GM19240 (cell line): ENCODE data around the gene BIN1.

Experiments used
- DNase-seq: peaks from one replicate; pipeline ENCODE4 v3.0.0; 2011; ENCODE audit warnings: low spot score; ENCODE audit not compliant: insufficient read length

BIN1 gene

DNA sequence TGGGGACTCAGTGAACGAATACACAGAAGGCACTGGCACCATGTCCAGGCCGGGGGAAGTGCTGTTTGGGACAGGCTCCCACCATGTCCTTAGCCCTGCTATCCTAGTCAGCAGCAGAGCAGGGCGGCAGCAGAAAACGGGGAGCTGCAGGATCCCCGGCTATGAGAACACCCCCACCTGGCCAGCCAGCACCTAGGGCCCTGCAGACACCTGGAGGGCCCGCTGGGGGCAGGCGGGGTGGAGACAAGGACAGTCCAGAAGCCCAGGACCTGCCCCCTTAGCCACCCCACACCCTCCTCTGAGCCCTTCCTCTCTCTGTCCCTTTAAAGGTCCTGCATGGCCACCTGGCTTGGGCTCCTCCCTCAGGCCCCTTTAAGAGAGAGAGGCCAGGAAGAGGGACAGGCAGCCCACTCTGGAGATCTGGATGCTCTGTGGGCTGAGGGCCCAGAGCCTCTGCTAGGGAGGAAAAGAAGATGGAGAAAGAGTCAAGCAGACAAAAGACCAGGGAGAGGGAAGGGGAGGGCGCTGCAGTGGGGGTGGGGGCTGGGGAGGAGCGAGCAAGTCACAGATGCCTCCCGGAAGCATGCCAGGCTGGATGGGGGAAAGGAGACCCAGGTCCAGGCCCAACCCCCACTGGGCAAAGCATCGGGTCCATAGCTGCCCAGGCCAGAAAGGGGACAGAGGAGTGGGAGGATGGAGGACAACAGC lies 48.6 kb downstream of the BIN1 start:
- no peak for DNase-seq

DNA sequence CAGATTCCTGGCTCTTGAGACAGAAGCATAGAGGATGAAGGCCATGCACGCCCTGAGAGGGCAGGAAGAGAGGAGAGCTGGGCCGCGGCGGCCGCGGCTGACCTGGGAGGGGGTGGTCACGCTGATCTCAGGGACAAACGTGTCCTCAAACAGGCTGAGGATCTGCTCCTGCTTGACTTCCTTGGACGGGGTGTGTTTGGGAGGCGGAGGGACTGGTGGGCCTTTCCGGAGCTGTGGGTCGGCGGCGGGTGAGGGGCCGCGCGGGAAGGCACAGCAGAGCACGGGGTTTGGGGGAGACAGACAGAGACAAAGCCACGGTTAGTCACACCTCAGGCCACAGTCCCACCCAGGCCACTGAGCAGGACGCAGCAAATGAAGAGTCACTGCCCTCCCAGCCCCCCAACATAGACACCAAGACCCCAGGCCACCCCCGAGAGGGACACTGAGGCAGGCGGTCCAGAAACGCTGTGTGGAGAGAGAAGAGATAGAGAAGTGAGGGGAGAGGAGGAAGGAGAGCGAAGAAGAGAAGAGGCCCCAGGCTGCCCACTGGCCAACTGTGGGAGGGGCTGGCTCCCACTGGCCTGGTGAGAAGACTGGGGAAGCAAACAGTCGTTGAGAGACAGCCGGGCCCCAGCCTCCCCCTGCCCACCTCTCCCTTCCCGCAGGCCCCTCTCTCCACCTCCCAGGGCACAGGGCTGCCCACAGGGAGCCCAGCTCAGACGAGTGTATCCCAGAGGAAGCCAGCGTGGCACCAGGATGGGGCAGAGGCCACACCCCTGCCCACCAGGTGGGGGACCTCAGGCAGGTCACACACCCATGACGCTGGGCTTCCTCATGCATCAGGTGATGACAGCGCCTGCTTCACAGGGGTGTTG lies 49.3 kb downstream of the BIN1 start:
- no peak for DNase-seq

DNA sequence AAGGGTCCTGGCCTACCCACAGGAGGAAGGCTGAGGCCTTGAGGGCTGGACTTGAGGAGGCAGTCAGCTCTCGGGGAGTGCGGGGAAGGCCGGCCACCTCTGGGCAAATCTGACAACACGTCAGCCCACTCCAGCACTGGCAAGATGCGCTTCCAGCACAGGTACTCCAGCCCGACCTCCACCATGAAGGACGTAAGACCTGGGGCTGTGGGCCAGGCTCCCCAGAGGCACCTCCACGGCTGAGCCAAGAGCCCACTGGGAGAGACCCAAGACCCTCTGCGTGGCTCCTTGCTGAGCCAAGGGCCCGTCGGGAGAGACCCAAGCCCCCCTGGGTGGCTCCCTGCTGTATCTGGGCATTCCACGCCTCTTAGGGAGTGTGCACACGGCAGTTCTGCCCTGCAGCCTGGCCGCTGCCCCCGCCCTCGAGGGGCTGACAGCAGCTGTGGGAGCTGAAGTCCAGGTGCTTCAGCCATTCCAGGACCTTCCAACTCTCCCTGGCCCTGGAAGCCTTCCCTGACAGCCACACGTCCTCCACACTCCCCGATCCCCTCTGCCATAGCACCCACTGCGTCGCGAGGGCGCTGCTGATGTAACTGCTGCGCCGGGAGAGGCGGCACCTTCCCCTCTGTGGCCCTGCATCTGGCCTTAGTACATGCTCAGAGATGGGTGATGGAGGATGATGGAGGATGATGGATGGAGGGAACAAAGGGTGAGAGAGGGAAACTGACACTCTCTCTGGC lies 50.2 kb downstream of the BIN1 start:
- DNase-seq, result no peak

DNA sequence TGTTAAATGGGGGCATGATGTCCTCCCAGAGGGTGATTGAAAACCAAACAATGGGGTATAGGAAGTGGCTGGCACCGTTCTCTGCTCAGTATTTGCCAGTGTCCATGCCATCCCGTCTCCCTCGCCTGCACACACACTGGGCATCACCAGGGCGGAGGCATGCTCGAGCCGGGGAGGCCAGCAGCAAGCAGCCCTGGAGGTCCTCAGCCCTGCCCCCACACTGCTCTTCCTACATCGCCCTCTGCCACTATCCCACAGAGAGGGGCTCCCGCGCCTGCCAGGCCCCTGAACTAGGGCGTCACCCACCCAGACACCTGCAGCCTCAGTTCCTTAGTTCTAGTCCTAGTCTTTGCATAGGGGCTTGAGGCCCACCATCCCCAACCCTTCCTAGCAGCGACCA lies 50.9 kb downstream of the BIN1 start:
- DNase-seq, result no peak

DNA sequence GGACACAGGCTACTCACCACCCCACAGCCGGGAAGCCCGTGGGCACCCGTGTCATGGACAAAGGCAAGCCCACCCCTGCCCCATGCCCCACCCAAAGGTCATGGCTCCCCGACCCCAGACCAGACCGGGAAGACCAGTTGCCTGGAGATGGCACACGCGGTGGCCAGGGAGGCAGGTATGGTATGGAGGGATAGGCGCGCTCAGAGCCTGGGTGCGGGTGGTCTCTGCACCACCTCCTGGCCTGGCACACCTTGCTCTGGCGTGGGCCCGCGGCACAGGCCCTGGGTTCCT lies 51.2 kb downstream of the BIN1 start:
- DNase-seq, result no peak

DNA sequence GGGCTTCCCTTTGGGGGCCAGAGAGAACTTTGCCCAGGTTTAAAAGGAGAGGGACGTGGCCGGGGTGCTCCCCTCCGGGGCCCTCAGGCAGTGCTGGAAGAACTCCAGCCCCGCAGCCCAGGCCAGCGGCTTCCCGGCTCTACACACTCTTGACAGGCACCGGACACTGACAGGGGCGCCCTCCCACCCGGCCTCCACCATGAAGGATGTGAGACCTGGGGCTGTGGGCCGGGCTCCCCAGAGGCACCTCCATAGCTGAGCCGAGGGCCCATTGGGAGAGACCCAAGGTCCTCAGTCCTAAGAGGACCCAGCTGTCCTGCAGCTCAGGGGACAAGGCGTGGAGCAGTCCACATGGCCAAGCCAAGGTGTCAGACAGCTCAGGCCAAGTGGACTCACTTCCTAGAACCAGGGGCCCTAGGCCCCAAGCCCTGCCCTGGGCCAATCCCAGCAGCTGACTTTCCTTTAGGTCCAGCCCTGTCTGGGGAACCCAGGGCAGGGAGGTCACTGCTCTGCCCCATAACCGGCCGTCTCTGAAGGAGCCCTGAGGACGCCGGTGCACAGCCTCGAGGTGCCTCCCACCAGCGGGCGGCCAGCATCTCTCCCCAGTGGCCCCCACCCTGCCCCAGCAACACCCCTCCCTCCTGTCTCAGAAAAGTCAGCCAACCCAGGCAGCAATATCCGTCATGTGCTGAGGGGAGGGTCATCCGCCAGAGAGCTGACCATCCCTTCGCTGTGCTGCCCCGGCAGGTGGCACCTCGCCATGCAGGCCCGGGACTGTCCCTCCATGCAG lies 51.8 kb downstream of the BIN1 start:
- DNase-seq, result no peak

DNA sequence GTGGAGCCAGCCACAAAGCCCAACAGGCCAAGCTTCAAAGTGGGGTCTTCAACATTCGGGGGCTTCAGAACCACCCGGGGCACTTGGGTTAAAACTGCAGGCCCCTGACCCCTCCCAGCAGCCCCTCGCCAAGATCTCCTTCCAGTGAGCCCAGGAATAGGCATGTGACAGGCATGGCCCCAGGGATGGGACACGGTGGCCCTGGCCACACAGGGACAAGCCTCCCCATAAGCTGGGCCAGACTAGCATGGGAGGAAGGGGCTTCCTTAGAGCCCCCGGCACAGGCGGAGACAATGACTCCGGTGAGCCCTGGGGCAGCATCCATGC lies 52.4 kb downstream of the BIN1 start:
- DNase-seq, result no peak

DNA sequence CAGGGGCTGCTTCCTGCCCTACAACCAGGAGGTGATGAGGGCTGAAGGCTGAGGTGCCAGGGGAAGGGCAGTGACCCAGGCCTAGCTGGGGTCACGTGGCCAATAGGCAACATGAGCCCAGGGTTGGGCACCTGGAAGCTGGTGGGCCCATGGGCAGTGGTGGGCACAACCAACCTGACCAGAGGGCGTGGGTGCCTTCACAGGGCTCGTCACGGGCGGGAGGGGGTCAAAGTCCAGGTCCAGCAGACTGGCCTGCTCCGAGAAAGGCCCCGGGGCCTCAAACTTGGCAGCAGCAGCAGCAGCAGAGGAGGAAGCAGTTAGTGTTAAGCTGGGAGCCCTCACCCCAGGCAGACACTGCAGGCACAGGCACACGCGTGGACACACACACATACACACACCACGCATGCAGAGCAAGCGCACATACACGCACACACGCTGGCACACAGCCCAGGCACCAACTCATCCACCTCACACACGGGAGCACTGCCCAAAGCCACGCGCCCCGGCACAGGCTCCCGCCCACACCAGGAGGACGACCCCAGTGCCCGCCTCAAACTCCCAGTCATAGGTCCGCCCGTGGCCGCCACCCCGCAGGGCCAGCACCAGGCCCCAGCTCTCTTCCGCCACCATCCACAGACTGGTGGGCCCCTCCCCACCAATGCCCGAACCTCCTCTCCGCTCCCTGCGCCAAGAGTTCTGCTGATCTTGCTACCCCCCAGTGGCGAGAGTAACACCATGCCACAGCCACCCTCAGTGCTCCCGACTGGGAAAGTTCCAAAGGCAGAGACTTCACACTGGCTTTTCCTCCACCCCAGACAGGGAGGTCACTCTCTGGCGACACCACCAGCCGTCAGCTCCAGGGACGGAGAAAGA lies 53.0 kb downstream of the BIN1 start:
- DNase-seq, result no peak

DNA sequence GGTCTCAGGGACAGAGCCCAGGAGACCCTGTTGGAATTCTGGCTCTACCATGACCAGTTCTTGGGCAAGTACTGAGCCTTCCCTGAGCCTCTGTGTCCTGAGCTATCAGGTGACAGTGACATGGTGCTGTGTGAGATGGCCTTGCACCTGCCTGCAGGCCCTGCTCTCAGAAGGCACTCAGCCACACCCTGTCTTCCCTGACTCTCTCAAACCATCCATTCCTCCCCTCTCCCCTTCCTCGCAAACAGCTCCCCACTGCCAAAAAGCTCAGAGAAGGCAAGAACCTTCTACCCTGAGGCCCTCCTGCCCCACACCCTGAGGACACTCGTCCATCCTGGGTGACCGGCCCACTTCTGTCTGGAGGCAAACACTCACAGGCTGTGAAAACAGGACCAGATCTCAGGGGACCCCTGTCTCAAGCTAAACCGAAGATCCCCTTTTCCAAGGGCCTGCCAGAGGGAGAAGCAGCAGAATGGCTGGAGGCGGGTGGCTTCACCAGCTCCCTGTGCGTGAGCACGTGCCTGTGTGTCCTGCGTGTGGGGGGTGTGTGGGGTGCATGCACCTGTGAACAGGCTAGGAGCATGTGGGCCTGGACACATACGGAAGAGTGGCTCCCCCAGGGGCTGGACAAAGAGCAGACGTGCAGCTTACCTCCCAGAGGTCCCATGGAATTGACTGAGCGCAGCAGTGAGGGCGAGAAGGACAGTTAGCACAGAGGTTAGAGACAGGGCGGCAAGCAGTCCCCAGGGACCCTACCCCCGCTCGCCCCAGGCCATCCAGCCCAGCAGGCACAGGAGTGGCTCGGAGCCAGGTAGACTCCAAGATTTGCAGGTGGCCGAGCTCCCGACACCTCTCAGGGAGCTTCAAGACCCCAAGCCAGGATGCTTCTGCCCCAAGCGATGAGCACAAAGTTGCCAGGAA lies 53.9 kb downstream of the BIN1 start:
- DNase-seq, result no peak

DNA sequence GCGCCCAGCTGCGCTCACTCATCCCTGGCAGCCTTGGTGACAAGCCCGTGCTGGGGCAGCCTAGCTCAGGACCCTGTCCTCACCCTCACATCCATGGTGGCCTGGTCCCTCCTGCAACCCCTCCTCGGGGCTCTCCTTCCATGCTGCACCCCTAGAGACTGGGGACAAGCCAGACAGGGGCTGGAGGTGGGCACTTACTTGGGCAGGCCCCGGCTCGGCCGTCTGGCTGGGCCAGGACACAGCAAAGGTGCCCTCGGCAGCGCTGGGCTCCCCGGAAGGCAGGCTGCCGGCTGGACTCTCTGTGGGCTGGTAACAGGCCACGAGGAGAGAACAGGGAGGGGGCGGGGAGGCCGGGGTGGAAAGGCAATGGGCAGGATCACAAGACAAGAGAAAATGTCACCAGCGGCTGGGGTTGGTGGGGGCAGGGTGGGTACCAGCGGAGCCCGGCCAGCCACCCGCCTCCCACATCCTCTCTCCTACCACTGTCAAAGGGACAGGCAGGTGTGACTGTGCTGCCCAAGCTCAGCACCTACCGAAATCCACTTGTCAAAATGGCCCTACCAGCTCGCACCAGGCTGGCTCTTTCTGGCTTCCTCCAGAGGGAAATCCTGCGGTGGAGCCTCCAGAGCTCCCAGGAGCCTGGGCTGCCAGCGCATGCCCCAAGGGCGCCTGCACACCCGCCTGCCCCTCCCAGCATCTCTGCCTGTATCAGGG lies 54.7 kb downstream of the BIN1 start:
- no peak for DNase-seq

DNA sequence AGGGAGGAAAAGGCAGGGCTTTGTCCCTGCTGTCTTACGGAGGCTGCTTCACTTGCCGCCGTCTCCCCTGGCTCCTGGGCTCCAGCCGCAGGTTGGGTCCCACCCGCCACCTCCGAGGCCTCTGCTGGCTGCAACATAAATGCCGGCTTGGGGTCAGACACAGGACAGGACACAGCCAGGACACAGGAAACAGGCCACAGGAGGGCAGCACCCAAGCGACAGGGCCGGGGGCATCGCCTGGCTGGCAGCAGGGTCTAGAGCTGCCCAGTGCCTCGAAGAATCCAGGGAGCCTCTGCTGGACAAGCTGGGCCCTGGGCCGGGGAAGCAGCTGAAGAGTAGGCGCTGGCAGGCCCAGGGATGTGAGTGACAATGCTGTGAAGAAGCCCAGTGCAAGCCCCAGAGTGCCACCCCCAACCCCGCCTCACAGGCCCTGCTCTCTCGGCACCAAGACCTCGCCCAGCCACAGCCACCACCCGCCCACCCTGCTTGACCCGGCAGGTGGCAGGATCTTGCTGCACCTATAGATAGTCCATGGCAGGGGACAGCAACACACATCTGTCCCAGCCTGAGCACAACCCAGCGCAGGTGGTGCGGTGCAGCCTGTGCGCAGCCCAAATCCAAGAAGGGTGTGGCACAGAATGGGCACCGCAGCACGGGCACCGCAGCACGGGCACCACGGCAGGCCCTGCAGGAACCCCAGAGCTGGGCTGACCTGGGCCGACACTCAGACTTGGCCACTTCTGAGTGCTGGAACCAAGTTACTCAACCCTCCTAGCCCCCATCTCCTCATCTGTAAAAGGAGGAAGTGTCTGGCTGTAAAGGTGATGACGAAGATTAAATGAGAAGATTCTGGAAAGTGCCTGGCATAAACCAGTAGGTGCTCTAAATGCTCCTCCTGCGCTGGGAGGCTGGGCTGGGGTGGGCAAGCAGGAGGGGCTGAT lies 55.6 kb downstream of the BIN1 start:
- no peak for DNase-seq

DNA sequence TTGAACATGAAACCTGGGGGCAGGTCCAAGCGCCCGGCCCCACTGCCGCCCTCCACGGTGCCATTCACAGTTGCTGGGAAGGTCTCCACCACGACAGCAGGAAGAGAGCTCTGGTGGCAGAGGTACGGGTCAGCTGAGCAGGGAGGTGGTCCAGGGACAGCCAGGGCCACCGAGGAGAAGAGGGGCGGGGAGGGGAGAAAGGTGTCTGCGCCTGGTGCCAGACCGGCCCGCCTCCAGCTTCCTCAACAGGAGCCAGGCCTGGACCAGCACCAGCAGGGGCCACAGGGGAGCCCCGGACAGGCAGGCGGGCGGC lies 56.2 kb downstream of the BIN1 start:
- DNase-seq, result no peak

DNA sequence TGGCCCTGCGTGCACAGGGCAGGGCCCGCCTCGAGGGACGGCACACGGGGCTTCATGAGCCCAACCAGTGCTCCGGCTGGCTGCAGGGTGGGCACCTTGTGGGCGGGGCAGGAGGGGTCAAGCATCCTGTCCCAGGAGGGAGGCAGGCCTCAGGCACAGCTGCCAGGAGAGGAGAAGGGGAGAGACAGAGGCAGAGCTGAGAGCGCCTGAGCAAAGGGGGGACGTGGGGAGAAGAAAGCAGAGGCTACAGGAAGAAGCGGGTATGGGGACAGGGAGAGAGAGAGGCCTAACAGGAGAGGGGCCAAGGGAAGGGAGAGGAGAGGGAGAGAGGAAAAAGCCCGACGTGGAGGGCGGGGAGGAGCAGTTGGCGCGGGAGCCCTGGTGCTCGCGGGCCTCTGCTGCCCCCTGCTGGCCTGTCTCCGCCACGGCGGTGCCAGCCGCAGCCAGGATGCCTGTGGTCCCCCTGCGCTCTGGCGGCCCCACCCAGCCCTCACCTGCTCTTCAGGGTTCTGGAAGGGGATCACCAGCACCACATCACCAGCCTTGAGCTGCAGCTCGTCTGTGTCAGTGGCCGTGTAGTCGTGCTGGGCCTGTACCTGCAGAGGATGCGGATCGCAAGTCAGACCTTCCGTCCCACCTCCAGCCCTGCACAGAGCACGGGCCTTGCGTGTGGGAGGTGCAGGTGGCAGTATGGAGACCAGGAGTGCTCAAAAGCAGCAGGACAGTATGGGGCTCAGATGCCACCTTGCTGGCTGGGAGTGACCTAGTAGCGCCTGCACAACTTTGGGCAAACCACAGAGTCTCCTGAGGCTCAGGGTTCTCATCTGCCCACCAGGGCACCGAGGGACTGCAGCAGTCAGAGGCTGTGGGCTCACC lies 56.8 kb downstream of the BIN1 start:
- DNase-seq, result peak; percentile 80

DNA sequence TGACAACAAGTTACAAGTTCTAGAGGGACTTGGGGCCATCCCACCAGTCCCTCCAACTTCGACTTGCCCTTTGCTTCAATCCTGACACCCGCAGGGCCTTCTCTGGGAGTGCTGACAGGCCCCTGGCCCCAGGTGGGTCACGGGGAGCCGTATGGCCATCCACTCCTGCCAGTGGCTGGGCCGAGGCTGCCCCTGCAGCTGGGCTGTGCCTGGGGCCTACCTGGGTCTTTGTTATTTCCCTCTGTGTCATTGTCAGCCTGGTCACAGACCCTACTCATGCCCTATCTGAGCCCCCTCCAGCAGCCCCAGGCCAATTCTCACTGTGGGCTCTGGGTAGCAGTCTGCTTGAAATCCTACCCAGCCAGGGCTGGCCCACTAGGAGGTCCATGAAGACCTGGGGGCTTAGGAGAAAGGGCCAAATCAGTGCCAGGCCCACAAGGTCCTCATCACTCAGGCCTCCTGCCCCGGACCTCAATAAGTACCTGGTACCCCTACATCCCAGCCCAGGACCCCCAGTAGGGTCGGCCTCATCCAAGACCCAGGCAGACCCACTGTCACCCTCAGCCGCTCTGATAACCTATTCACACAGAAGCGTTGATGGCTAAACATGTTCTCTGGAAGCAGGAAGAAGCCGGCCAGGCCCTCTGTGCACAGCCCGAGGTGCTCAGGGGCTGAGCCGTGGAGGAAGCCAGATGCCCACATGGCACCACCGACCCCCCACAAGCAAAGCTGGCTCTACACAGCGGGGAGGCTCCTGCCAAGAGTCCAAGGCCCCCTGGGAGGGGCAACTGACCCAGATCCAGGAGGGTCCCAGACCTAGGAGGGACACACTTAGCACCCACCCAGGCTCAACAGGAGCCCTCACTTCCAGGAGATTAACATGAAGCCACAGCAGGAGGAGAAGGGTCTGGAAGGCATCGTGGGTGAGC lies 57.7 kb downstream of the BIN1 start:
- DNase-seq, result no peak

DNA sequence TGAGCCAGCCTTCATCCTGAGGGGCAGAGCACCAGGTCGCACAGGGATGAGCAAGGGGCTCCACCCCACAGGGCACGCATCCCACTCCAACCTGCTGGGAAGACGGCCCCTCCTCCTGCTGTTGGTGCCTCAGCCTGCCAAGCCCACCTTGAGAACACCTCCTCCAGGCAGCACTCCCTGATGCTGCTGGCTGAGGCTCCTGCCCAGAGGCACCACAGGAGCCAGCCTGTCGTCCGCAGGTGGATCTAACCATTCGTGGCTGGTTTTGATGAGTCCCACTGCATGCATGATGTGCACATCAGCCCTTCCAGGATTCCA lies 58.4 kb downstream of the BIN1 start:
- DNase-seq, result no peak
